ENCODE measurements around the gene ABCB4.

The ABCB4 gene

DNA sequence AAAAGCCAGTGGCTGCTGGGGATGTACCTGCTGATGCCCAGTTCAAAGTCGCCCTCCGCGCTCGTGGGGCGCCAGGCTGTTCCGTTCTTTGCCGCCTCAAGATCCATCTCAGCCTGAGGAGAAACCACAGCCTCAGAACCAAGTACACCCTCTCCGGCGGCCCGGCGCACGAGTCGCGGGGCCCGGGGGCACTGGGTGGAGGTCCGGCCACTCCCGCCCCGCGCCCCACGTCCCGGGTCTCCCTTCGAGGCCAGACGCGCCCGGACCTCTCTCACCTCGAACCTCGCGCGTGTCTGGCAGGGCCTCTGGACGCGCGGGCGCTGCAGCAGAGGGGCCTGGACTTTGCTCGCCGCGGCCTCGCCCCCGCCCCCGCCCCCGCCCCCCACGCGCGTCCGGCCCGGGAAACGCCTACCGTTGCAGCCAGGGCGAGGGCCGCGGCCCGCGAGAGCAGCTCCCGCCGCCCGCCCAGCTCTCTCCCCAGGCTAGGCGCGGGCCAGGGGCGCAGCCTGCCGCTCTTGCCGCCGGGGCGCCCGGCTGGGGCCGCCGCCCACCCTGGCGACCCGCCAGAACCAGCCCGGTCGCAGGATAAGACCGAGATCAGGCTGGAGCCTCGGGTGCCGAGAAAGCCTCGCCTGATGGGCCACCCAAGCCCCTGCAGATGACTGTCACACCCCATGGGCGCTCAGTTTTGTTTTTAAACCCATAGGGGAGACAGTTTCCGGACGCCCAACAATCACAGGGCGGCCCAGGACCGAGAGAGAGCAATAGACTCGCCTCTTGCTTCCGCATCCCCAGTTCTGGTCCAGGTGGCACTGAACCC, at the start of gene ABCB4:
Gene ABCB4 (minus strand): TSS at position 322 of the 820 bp plus-strand sequence. CDS start 215 bp downstream, at position 107.
- DNase-seq (ENCODE audit: low read depth in 1 of 2, low spot score in 1 of 2) = no peak

DNA sequence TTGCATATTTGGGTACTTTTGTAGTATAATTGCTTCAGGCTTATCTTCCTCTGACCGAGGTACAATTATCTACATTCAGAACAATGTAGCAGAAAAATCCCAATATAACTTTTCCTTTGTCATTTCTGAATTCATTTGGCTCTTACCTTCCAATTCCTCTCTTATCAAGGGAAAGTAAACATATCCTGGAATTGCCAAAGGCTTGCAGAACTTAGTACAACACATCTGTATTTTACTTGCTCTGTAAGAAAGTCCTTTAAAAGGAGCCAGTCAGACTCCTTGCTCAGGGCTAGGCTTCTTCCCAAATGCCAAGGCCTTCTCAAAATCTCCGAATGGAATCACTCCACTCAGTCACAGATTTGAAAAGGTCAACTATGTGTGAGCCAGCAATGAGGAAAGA, 43.3 kb upstream of the ABCB4 start:
- DNase-seq (ENCODE audit: low read depth in 1 of 2, low spot score in 1 of 2) = no peak

- no peak for DNase-seq (ENCODE audit: low read depth in 1 of 2, low spot score in 1 of 2)
Measured at GRCh38 chr7:87517891-87518290, 42.4 kb upstream of the ABCB4 start.

DNA sequence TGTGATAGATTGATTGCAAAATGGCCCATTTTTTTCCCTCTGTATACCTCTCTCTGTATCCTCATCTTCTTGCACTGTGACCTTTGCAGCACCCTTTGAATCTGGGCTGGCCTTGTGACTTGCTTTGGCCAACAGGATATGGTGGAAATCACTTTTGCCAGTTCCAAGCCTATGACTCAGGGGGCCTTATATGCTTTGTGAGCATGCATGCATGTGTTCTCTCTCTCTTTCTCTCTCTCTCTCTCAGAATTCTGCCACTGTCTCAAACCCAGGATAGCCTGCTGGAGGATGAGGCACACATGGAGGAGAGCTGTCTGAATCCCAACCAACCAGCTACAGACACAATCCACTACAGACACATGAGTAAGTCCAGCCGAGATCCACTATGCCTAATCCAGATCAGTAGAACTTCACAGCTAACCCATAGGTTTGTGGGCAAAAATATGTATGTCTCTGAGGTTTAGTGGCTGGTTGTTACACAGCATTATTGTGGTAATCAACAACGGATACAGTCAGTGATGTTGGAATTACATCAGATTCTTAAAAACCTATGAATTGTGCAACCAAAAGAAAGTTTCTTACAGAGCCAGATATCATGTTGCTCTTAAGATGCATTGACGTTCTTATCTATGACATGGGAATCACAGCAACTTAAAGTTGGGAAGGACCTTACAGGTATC, 41.8 kb upstream of the ABCB4 start:
- DNase-seq (ENCODE audit: low read depth in 1 of 2, low spot score in 1 of 2) = no peak

DNA sequence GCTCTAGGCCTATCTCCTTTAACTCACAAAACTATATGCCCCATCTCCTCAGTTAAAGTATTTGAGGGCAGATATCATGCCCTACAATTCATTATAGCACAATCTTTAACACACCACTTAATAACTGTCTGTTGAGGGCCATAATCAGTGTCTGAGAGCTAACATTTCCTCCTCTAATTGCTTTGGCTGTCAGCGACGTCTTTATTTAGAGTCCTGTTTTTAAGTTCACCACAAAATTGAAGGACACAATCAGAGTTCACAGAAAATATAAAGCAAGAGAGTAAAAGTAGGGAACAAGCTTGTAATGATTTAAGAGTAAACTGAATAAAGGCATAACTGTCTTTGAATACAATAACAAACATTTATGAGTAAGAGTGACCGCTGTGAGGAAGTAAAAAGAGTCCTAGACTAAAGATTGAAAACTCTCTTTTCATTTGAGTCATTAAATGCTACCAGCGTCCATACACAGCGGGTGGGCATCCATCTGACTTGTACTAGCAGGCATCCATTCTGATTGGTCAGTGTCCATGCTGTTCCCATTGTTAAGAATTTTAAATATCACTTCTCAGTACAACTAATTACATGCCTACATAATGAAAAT, 38.4 kb upstream of the ABCB4 start:
- DNase-seq (ENCODE audit: low read depth in 1 of 2, low spot score in 1 of 2) = no peak

GRCh38 chr7:87512906-87513305, 37.4 kb upstream of the ABCB4 start:
- DNase-seq (ENCODE audit: low read depth in 1 of 2, low spot score in 1 of 2) = no peak

DNA sequence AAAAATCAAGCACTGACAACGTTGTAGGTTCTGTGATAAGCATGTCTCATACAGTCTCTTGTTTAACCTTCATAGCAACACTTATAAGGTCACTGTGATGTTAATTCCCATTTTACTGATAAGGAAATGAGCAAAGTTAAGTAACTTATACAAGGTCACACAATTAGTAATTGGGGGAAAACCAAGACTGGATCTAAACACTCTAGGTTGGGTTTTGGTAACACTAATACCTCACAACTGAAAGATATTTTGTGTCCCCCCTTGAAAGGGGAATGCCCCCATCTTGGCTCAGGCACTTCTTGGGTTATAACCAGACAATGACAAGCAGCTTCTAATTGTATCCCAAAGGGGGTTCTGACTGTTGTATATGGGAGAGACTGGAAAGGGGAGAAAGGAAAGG, 36.0 kb upstream of the ABCB4 start:
- no peak for DNase-seq (ENCODE audit: low read depth in 1 of 2, low spot score in 1 of 2)

DNA sequence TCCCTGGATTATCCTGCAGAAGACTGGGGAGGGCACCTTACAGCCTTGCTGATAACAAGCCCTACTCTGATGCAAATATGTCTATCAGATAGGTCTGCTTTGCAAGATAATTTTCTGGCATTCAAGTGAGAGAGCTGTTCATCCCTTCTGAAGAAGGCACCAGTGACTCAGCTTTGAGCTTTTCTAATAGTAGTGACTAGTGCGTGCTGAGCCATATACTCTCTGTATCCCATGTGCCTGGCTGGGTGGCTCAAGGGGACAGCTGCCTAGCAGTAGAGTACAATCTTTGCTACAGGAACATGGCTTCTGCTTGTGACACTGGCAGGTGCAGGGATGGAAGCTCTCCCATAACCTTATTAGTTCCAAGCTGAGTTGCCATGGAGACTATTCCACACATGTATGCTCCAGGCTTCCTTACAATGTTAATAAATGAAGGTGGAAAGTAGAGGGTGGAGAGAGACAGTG, 35.0 kb upstream of the ABCB4 start:
- DNase-seq (ENCODE audit: low read depth in 1 of 2, low spot score in 1 of 2) = no peak

DNA sequence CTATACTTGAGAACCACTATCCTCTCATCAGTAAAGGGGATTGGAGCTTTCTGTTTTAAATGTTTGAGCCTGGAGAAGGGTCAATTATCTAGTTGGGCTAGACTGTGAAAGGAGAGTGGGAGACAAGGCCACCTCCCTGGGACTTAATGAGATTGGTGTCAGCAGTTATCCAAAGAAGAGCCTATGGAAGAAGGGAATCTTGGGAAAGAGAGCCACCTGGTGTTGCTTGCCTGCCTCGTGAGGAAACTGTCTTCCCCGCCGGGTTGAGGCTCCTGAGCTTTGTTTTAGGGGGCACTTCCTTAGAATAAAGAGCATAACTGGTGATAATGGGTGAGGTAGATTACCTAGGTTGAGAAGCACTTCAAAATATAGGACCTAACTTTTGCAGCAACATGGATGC, 32.0 kb upstream of the ABCB4 start:
- no peak for DNase-seq (ENCODE audit: low read depth in 1 of 2, low spot score in 1 of 2)

GRCh38 chr7:87506246-87507180, 31.0 kb upstream of the ABCB4 start:
- DNase-seq (ENCODE audit: low read depth in 1 of 2, low spot score in 1 of 2) = no peak

GRCh38 chr7:87505557-87506245, 30.2 kb upstream of the ABCB4 start:
- DNase-seq (ENCODE audit: low read depth in 1 of 2, low spot score in 1 of 2) = no peak

DNA sequence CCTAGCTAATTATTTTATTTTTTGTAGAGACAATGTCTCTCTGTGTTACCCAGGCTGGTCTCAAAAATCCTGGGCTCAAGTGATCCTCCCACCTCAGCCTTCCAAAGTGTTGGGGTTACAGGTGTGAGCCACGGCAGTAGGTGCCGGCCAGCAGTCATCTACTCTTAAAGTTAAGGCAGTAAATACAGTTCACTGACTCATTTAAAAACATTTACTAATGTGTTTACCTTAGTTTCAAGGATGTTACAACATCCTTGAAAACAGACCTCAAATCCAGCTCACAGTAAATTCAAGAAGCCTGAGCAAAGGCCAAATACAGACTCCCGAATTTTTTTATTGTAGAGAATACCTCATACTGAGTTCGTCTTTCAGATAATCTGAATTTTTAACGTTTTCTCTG, 29.6 kb upstream of the ABCB4 start:
- no peak for DNase-seq (ENCODE audit: low read depth in 1 of 2, low spot score in 1 of 2)

- DNase-seq (ENCODE audit: low read depth in 1 of 2, low spot score in 1 of 2) = no peak
Measured at GRCh38 chr7:87499494-87499893, 24.0 kb upstream of the ABCB4 start.

GRCh38 chr7:87498893-87499292, 23.4 kb upstream of the ABCB4 start:
- DNase-seq (ENCODE audit: low read depth in 1 of 2, low spot score in 1 of 2) = no peak

GRCh38 chr7:87497482-87497881, 22.0 kb upstream of the ABCB4 start:
- no peak for DNase-seq (ENCODE audit: low read depth in 1 of 2, low spot score in 1 of 2)

DNA sequence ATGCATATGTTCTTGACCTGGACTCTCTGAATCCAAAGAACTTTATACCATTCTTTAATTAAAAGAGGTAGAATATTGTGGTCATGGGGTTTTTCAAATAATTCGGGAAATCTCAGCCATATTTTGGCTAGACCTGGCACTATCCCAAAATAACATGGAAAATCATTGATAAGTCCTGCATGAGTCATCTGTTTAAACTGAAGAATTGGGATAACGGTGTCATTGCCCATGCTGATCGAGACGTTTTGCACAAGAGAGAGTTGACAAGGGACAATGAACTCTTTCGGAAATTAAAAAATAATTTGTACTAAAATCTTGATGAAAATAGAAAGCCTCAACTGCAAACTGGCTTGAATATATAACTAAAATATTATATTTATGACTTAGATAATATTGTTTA, 19.9 kb upstream of the ABCB4 start:
- DNase-seq (ENCODE audit: low read depth in 1 of 2, low spot score in 1 of 2) = no peak

DNA sequence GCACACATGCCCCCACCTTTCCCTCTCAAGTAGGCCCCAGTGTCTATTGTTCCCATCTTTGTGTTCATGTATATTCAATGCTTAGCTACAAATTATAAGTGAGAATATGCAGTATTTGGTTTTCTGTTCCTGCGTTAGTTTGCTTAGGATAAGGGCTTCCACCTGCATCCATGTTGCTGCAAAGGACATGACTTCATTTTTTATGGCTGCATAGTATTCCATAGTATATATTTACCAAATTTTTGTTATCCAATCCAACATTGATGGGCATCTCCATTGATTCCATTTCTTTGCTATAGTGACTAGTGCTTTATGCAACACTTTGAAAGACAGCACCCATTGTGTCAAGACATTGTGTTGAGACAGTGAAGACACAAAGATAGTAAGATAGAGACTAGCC, 19.0 kb upstream of the ABCB4 start:
- no peak for DNase-seq (ENCODE audit: low read depth in 1 of 2, low spot score in 1 of 2)

GRCh38 chr7:87483131-87483530, 7.7 kb upstream of the ABCB4 start:
- DNase-seq (ENCODE audit: low read depth in 1 of 2, low spot score in 1 of 2) = no peak

GRCh38 chr7:87482115-87482514, 6.6 kb upstream of the ABCB4 start:
- no peak for DNase-seq (ENCODE audit: low read depth in 1 of 2, low spot score in 1 of 2)

GRCh38 chr7:87480386-87480785, 4.9 kb upstream of the ABCB4 start:
- DNase-seq (ENCODE audit: low read depth in 1 of 2, low spot score in 1 of 2) = no peak
